Fibroblast of skin of scalp (primary cell): Measurements from ENCODE around the gene DIO3.

Source experiments
- DNase-seq: peaks from one replicate; pipeline ENCODE4 v3.0.0-alpha.2; 2013

The DIO3 gene

DNA sequence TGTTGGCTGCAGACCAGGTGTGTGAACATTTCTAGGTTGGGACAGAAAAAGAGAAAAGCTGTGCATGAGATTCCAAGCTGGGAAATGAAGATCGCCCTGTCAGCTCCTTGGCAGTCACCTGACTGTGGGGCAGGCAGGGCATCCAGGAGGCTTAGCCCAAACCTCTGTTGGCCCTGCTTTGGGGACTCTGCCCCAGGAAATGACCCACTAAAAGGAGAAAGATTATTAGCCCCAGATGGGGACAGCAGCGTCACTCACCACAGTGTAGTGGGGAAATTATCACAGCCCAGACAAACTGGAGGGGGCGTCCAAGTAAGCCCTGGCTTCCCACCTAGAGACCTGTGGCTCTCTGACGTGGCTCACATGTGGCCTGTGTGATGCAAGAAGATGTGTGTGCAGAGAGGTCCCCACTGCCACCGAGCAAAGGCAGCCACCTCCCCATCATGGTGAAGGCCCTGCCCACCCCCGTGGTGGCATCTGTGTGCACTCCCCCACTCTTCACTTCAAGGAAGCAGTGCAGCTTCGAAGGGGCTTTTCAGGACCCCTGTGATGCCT, 39.1 kb downstream of the DIO3 start:
- no peak for DNase-seq

GRCh38 chr14:101600891-101601605, 39.8 kb downstream of the DIO3 start:
- no peak for DNase-seq

- DNase-seq: no peak
These were observed 40.5 kb downstream of the DIO3 start for GRCh38 chr14:101601606-101602465.

- no peak for DNase-seq
These were observed 41.2 kb downstream of the DIO3 start for GRCh38 chr14:101602466-101602840.

DNA sequence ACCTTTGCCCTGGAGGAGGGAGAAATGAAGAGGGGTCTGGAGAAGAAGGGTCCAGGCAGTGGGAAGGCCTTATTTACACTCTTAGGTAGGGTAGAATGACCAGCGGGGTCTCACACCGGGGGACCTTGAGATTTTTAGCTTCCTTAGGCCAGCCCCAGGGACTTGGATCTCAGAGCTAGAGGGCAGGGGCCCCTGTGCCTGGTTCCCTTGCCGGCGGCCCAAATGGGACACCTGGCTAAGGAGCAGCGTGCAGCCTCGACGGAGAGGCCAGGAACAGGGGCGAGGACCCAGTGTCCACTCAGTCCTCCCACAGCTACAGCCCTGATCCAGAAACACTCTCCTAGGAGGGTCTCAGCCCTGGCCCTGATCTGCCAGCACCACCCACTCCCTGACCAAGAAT, 41.8 kb downstream of the DIO3 start:
- DNase-seq: no peak

DNA sequence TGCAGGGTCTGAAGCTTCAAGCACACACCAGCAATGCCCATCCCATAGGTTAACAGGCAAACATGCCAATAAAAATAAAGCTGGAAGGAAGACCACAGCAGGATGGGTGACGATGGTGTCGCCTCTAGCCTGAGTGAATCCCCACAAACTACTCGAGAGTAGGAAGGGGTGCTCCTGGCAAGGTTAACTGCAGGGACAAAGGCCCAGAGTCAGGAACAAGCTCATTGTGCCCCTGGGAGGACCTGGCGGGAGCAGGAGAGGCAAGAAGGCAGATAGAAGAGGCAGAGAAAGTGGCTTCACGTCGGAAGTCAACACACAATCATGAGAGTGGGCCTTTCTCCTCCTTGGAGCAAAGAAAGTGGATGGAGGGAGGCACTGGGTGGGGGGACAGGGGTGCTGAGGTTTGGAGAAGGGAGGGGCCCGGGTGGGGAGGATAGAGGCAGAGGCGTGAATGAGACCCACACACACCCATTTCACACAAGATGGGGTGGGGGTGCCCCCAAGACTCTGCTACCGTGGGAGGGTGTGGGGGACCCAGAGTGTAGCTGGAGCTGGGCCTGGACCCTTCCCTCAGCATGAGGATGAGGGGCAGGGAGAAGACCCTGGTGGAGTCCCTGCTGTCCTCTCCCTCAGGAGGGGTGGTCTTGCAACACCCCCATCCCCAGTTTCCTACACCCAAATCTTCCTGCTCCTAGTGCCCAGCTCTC, 43.1 kb downstream of the DIO3 start:
- no peak for DNase-seq

- DNase-seq: no peak
These were observed 43.9 kb downstream of the DIO3 start for GRCh38 chr14:101604935-101605780.

DNA sequence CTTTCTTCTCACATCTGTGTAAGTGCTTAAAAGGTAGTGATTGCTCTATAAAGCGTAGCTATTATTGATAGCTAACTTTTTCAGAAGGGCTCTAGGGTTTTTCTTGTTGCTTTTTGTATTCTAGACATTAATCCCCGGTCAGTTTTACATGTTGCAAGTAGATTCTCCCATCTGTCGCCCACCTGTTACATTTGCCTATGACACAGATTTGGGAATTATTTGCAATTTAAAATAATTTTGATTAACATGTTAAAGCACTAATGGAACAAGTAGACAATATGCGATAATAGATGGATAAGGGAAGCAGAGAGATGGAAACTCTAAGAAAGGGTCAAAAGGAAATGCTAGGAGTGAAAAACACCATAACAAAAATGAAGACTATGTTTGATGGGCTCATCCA, 44.5 kb downstream of the DIO3 start:
- no peak for DNase-seq
